ENCODE data around the gene CD244.
"Not testable (repeated sequence)": the region's sequence is repeated elsewhere in the genome, so short reads cannot be mapped to it uniquely, and the experiment has no call there.

DNA sequence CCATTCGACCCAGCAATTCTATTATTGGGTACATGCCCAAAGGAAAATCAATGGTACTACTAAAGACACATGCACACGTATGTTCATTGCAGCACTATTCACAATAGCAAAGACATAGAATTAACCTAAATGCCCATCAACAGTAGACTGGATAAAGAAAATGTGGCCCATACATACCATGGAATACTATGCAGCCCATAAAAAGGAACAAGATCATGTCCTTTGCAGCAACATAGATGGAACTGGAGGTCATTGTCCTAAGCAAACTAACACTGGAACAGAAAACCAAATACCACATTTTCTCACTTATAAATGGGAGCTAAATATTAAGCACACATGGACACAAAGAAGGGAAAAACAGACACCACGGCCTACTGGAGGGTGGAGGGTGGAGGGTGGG, 38.0 kb upstream of the CD244 start:
- TF ChIP-seq POLR2AphosphoS5, EP300 (IDR thresholded peaks at IDR 0.05): not testable (repeated sequence)
